Jurkat, Clone E6-1 (cell line): ENCODE results near the gene BSN.

Experiments used
- DNase-seq: peaks from one replicate; pipeline ENCODE4 v3.0.0-alpha.2; 2011; ENCODE audit warnings: low read depth, low spot score
- H3K4me3 ChIP-seq: 2 replicates; pipeline ENCODE4 v1.5.1; 2011; ENCODE audit warnings: mild to moderate bottlenecking, low read length, control low read depth, moderate library complexity

The BSN gene

DNA sequence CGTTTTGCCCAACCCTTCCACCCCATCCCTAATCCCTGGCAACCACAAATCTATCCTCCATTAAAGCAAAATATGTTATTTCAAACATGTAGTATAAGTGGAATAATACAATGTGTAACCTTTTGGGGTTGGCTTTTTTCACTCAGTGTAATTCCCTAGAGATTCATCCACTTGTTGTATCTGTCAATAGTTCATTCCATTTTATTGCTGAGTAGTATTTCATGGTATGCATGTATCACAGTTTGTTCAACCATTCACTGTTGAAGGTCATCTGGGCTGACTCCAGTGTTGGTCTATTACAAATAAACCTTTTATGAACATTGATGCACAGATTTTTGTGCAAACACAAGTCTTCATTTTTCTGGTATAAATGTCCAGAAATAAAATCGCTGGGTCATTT is 38.8 kb downstream of the BSN start:
- DNase-seq, result no peak
- no peak overlapping the region for H3K4me3 ChIP-seq

DNA sequence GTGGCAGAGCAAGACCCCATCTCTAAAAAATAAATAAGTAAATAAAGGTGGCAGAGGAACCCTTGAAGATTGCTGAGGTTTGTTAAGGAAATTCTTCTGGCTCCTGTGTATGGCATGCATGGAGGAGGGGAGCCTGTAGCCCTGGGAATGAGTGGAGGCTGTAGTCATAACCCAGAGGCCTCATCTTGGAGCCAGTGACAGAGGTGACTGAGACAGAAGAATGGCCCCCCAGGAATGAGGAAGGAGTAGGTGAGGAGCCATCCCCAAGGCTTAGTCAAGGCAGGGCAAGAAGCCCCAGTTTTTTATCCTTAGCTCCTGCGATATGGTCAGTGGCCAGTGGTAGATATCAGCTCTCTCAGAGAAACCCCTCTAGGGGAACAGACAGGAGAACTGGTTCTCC is 46.5 kb downstream of the BSN start:
- H3K4me3 ChIP-seq, result no peak overlapping the region
- DNase-seq, result no peak

DNA sequence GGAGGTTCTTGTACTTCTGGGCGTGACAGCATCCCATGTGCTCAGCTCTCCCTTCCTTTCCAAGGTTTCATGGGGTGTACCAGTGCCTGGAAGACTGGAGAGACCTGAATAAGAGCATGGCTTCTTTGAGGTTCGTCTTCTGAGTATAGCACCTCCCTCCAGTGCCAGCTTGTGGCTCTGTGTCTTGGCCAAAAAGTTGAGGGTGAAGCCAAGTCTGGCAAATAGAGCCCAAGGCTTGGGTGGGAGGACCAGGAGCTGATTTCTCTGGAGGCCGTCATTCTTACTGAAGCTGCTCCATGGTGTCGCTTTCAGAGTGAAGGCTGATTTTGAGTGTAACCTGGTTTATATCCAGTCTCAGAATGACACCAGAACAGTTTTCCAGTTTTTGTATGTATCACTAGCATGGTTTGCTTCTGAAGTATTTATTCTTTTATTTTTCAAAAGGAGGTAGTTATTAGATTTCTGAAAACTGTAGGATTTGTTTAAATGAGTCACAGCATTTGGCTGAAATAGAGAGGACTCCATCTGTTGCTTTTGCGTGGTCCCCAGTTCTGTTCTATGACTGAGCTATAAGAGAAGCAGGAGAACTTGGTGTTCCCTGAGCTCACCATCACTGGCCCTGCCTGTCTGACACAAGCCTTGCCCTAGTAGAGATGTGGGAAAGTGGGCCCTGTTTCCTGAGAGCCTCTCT is 47.2 kb downstream of the BSN start:
- DNase-seq, result no peak
- H3K4me3 ChIP-seq, result no peak overlapping the region

- DNase-seq, result no peak
- H3K4me3 ChIP-seq, result no peak overlapping the region
Measured at GRCh38 chr3:49602049-49602554, 47.8 kb downstream of the BSN start.

DNA sequence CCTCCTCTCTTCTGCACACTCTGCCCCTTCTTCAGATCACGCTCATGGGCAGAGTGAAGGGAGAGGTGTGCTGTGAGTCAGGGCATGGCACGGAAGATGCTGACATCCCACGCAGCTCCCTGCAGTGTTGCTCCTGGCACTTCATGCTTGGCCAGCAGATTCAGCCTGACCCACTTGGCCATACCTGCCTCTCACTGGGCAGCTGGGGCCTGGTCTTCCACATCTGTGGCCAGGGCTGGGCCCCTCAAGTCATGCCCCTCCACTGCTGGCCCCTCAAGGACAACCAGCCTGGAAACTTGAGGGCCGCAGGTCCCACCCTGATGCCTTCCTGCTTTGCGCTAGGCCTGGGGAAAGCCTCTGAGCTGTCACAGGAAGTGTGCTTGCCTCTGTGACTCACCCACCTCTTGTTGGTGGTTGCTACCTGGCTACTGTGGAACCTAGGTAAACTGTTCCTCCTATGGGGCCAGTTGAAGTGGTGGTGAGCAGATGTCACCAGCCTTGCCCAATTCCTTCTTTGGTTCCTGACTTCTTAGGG is 48.7 kb downstream of the BSN start:
- no peak overlapping the region for H3K4me3 ChIP-seq
- DNase-seq, result peak; percentile 39

DNA sequence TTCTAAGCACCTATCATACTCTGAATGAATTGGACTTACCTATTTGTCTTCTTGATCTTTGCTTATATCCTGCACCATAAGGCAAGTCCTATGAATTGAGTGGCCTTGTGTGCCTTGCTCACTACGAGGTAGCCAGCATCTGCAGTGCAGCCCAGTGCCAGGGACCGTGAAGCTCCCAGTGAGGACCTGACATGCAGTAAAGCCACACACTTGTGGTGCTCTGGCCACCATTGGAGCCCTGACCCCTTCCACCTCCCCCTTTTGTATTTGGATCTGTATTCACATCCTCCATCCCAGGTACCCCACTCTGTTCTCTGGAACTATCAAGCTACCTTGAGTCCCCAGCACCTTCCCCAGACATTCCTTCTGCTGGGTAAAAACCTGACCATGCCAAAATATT is 52.1 kb downstream of the BSN start:
- DNase-seq, result no peak
- H3K4me3 ChIP-seq, result no peak overlapping the region

DNA sequence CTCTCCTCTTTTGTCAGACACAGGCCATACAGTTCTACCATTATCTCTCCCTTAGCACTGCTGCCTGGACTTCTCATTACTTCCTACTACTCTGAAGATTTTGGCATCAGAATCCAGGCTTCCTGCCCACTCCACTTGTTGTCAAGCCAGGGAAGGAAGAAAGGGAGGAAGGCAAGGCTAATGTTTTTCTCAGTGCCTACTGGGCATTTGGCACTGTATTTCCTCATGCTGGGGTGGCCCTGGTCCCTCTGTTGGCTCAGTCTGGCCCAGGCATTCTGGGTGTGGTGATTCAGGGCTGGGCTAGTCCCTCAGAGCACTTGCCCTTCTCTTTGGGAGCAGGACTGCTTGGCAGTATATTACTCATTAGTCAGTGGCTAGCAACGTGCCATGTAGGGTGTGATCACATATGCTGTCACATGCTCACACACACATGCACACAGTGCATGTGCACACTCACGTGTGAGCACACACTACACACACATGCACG is 52.9 kb downstream of the BSN start:
- no peak overlapping the region for H3K4me3 ChIP-seq
- DNase-seq, result no peak

GRCh38 chr3:49607796-49608195 is 53.5 kb downstream of the BSN start:
- DNase-seq, result no peak

GRCh38 chr3:49609314-49609713 is 55.0 kb downstream of the BSN start:
- H3K4me3 ChIP-seq, result no peak overlapping the region
- no peak for DNase-seq

More at GRCh38 chr3:49607796-49608195, 53.5 kb downstream of the BSN start:
- no peak overlapping the region for H3K4me3 ChIP-seq

- no peak for DNase-seq
- H3K4me3 ChIP-seq, result no peak overlapping the region
Measured at GRCh38 chr3:49609815-49610214, 55.5 kb downstream of the BSN start.

- H3K4me3 ChIP-seq, result no peak overlapping the region
- no peak for DNase-seq
Measured at GRCh38 chr3:49610666-49611280, 56.5 kb downstream of the BSN start.

DNA sequence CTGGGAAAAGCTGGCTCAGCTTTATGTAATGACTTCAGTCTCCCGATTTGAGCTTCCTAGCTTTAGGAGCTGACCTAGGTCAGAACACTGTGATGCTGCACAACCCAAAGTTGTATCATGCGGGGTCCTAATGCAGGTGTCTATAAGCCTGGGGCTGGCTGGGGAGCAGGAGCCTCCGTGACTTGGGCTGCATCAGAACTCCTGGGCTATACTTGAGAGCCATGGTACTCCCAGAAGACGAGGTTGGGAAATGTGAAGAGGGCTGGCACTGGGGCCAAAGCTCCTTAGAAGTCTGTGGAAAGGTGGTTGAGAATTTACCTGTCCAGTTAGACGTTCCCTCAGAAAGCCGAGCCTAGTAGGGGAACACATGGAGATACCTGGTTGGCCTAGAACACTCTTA is 57.0 kb downstream of the BSN start:
- no peak for DNase-seq
- H3K4me3 ChIP-seq, result no peak overlapping the region

GRCh38 chr3:49611719-49612118 is 57.4 kb downstream of the BSN start:
- DNase-seq, result no peak
- H3K4me3 ChIP-seq, result no peak overlapping the region

DNA sequence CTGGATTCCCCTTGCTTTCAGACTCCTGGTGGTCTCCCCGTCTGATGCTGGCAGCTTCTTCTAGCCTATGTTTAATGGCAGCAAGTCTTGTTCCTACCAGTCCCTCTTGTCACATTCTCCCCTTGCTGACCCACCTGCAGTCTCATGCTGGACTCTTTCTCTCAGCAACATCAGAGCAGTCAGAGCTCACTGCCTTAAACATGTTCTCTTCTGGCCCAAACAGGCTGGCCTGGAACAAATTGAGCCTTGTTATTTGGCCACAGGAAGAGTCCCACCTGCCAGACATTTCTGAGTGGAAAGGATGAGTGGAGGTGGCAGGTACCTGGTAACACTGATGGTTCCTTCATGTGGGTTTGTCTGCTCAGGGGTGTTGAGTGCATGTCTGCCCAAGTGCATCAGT is 60.7 kb downstream of the BSN start:
- H3K4me3 ChIP-seq, result no peak overlapping the region
- no peak for DNase-seq

DNA sequence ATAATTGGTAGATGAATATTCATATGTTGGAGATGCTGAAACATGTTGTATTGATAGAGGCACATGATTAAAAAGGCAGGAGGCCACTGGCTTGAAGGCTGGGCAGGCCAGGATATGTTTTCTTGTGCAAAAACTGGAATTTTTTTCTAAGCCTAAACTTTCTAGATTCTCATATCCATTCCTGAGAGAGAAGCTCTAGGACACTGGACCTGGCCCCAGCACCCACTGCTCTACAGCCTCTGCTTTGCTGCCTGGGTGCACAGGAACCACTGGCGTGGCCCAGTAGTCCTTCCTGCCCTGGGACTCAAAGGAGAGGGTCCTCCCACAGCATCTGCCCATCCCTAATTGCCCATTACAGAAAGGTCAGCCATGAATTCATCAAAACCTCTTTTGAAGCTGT is 61.8 kb downstream of the BSN start:
- no peak for DNase-seq
- H3K4me3 ChIP-seq, result no peak overlapping the region

DNA sequence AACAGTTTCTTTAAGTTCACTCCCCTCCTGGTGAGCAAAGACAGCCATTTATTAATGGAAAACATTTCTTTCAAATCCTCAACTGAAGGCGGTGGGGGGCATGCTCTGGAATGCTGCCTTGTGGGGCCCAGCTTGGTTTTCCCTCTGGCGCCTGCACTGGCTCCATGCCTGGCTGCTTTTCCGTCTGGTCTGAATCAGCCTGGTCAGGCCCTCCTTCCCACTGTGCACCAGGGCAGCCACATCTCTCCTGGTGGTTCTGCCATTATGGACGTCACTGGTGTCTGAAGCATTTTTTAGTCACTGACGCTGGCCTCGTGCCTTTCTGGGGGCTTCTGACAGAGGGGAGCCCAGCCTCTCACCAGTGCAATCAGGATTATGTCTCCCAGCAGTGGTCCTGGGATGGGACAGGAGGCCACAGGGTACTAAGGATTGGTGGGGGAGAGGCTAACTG is 62.2 kb downstream of the BSN start:
- no peak overlapping the region for H3K4me3 ChIP-seq
- DNase-seq, result no peak

GRCh38 chr3:49617390-49618013 is 63.2 kb downstream of the BSN start:
- no peak for DNase-seq
- H3K4me3 ChIP-seq, result no peak overlapping the region

- no peak overlapping the region for H3K4me3 ChIP-seq
Measured at GRCh38 chr3:49618412-49618811, 64.1 kb downstream of the BSN start.

DNA sequence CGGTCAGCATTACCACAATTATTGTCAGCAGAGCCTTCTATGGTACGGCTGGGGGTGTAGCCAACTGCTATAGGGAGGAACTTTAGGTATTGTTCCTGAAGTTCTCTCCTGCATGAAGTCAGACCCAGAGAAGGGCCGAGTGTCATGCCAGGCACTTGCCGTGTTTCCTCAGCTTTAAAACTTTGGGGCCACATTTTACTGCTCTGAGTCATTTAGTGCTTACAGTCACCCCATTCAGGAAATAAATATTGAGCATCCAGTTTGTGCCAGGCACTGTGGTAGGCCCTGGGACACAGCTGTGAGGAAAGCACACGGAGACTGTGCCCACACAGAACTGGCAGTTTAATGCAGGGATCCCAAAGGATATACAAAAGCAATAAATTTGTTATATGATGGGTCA is 65.4 kb downstream of the BSN start:
- H3K4me3 ChIP-seq, result no peak overlapping the region
- no peak for DNase-seq

More at GRCh38 chr3:49618412-49618811, 64.1 kb downstream of the BSN start:
- DNase-seq, result no peak

DNA sequence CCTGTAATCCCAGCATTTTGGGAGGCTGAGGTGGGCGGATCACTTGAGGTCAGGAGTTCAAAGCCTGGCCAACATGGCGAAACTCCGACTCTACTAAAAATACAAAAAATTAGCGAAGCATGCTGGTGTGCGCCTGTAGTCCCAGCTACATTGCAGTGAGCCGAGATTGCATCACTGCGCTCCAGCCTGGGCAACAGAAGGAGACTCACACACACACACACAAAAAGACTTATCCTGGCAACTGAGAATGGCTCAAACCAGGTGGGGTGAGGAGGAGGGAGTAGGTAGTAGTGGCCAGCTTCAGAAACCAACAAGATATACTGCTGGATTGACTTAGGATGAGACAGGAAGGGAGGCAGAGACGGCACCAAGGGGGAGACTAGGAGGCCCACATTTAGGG is 66.5 kb downstream of the BSN start:
- no peak for DNase-seq
- no peak overlapping the region for H3K4me3 ChIP-seq
